Left lung (tissue), 14 donors: ENCODE results near the gene PVALB. TPM values are rescaled to one million over a fixed set of nuclear protein-coding genes. Genes with fewer than 3 reads are reported as not detected.

Source experiments
- ATAC-seq: fragments of 200-7000 bp; cut with Tn5 transposase; one replicate; pipeline ENCODE4 v1.9.1; 2020; ENCODE audit warnings: moderate library complexity
- DNase-seq, 4 donors: peaks; one replicate each; pipeline ENCODE4 v3.0.0-alpha.2; 2013 to 2020
- H3K27ac ChIP-seq, 2 donors: fragments of 200-600 bp; sonication (generic) in 1 of 2; one replicate each; pipeline versions ENCODE4 v1.5.0 to v1.8.0; 2020 to 2021
- H3K27me3 ChIP-seq, 2 donors: fragments of 200-600 bp; sonication (generic) in 1 of 2; one replicate each; pipeline versions ENCODE4 v1.5.0 to v1.8.0; 2020 to 2021
- H3K36me3 ChIP-seq, 2 donors: fragments of 200-600 bp; sonication (generic) in 1 of 2; one replicate each; pipeline versions ENCODE4 v1.5.0 to v1.8.0; 2020 to 2021
- H3K4me1 ChIP-seq, 2 donors: fragments of 200-600 bp; one replicate each; pipeline ENCODE4 v1.8.0; 2021
- H3K4me3 ChIP-seq, 2 donors: fragments of 200-600 bp; sonication (generic) in 1 of 2; one replicate each; pipeline versions ENCODE4 v1.5.0 to v1.8.0; 2020 to 2021; ENCODE audit warnings: mild to moderate bottlenecking in 1 of 2
- H3K9me3 ChIP-seq, 2 donors: fragments of 200-600 bp; sonication (generic) in 1 of 2; one replicate each; pipeline versions ENCODE4 v1.5.0 to v1.8.0; 2020 to 2021
- intact Hi-C, 2 donors: fragments of 100-400 bp; cut with DNase I; formaldehyde crosslinking; loops; one replicate each; pipeline versions ENCODE4 v1.11.2 to v1.14.2; 2022
- long read RNA-seq, 12 donors: library from polyadenylated mRNA in 2 of 12; unstranded in 2 of 12; transcript quantifications; one replicate each; pipeline ENCODE4 v2.0.0 and lab custom pipeline, GENCODE V29; 2019 to 2026
- polyA plus RNA-seq, 6 donors: library from polyadenylated mRNA; unstranded; fragments of 120-200 nt; gene quantifications; one replicate each; pipeline ENCODE4 v1.2.1, GENCODE V29; 2013; ENCODE audit not compliant: insufficient read length in 6 of 6
- total RNA-seq, 2 donors: library from RNA; stranded (reverse); fragmentation: NEBNext Ultra II Directional; extraction: Animal tissue kit (Norgen Biotek cat#: 25700); gene quantifications; one replicate each; pipeline ENCODE4 v1.2.1, GENCODE V29; 2021
- TF ChIP-seq, protein P1 (sequence below), 2 donors: fragments of 200-600 bp; sonication (generic) in 1 of 2; IDR thresholded peaks; one replicate each; pipeline versions ENCODE4 v1.5.0 to v1.8.0; 2021; ENCODE audit warnings: antibody characterized with exemption in 2 of 2
- donor health status: DM: no; HTN: yes; CAD: no.
- donor health status: DM: no; HTN: no; CAD: no.

The PVALB gene, protein sequence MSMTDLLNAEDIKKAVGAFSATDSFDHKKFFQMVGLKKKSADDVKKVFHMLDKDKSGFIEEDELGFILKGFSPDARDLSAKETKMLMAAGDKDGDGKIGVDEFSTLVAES
- total RNA-seq (under 1 TPM; 0.70 to 0.76 TPM), polyA plus RNA-seq (under 1 TPM in 2 of 6 donors, not detected in 4; 0.30 to 0.39 TPM)
- long read RNA-seq, donor 1: 0 reads
- long read RNA-seq, donor 2: 0 reads
- long read RNA-seq, donor 3: 0 reads
- long read RNA-seq, donor 4: 0 reads
- long read RNA-seq, donor 5: 0 reads
- long read RNA-seq, donor 6: 0 reads
- long read RNA-seq, donor 7: 0 reads
- long read RNA-seq, donor 8: 0 reads
- long read RNA-seq, donor 9: 0 reads
- long read RNA-seq, donor 10: 0 reads
- long read RNA-seq, donor 11, transcript PVALB-204 (4 exons, 569 nt): major isoform, 7 of 17 reads
- long read RNA-seq, donor 11, partial matches to known transcripts: 8 of 17 reads
- long read RNA-seq, donor 11, other reads (novel, unspliced or antisense): 0 of 17 reads
- long read RNA-seq, donor 12: 0 reads

DNA sequence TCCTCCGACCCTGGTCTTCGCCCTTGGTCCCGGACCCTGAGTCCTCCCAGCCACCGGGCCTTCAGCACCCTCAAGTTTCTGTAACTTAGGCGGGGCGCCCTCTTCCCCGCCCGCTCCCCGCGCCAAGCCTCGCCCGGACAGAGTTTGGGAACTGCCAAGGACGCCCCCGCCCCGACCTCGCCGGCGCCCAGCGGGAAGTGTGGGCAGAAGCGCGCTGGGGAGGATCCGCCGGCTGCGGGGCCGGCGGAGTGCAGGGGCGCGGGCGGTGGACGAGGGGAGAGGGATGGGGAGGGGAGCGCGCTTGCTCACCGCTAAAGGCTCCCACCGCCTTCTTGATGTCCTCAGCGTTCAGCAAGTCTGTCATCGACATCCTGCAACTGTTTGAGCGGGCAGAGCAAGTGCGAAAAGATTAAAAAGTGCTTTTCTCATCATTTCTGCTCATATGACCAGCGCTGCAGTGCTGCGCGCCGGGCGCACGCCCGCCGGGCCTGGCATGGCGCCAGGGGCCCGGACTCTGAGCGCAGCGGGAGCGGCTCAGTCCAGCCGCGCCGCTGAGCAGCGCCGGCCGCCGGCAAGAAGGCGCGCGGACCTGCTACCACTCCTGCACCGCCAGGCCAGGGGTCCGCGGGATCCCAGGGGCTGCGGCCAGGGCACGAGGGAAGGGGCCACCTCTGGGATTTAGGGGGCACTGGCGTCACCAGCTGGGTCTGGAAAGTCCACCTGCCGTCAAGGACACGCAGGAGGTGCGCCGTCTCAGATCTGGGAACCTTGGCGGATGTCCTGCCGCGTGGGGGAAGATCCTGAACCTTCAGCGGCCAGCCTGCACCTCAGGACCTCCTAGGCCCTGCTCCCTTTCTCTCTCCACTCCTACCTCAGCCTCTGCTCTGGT lies at the start of gene PVALB:
PVALB (minus strand) TSS at position 400 of the 889 bp plus-strand sequence; CDS start at position 370, 30 bp downstream.
- DNase-seq: peak in 2 of 4 donors; percentile 68 to 84
- ATAC-seq: peak; percentile 88
- TF ChIP-seq, protein P1, sequence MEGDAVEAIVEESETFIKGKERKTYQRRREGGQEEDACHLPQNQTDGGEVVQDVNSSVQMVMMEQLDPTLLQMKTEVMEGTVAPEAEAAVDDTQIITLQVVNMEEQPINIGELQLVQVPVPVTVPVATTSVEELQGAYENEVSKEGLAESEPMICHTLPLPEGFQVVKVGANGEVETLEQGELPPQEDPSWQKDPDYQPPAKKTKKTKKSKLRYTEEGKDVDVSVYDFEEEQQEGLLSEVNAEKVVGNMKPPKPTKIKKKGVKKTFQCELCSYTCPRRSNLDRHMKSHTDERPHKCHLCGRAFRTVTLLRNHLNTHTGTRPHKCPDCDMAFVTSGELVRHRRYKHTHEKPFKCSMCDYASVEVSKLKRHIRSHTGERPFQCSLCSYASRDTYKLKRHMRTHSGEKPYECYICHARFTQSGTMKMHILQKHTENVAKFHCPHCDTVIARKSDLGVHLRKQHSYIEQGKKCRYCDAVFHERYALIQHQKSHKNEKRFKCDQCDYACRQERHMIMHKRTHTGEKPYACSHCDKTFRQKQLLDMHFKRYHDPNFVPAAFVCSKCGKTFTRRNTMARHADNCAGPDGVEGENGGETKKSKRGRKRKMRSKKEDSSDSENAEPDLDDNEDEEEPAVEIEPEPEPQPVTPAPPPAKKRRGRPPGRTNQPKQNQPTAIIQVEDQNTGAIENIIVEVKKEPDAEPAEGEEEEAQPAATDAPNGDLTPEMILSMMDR (IDR thresholded peaks at IDR 0.05): no peak
- no peaks in the 10 kb centered on the region for H3K9me3 ChIP-seq
- H3K36me3 ChIP-seq: no peaks in the 10 kb centered on the region
- peaks cover 10 to 13% of the 10 kb centered on the region in 2 donors for H3K4me1 ChIP-seq
- peak within 1 kb of the TSS in 1 of 2 donors; percentile 7 for H3K4me3 ChIP-seq
- intact Hi-C loops: no loop called here
- peaks cover 59 to 96% of the 10 kb centered on the region in 2 donors for H3K27me3 ChIP-seq
- H3K27ac ChIP-seq: no peak within 1 kb of the TSS

DNA sequence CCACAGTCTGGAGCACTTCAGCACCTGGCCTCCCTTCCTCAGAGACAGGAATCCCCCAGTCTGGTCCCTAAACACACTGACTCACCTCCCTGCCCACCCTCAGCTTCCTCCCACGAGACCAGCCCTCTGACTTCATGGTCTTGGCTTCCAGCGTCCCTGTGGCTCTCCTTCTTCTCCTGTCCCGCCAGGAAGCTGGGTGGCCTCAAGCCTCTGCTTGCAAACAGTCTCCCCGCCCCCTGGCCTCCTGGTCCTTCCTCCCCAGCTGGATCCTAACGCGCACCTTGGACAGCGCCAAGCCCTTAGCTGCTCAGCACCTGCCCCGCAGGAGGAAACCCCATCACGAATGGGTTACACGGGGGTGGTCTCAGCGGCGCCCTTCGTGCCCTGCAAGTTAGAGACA lies 48.5 kb upstream of the PVALB start:
- TF ChIP-seq, protein P1 (IDR thresholded peaks at IDR 0.05): no peak
- Histone ChIP-seq H3K4me1 (peaks cover 0 to 50% of the 10 kb centered on the region in 2 donors), H3K27ac (no peak overlapping the region), H3K36me3 (peaks cover 0 to 48% of the 10 kb centered on the region in 2 donors), H3K27me3 (no peaks in the 10 kb centered on the region), H3K9me3 (no peaks in the 10 kb centered on the region), H3K4me3 (no peak overlapping the region)
- intact Hi-C loops: no loop called here
- DNase-seq (peak in 1 of 4 donors; percentile 7), ATAC-seq (no peak)

DNA sequence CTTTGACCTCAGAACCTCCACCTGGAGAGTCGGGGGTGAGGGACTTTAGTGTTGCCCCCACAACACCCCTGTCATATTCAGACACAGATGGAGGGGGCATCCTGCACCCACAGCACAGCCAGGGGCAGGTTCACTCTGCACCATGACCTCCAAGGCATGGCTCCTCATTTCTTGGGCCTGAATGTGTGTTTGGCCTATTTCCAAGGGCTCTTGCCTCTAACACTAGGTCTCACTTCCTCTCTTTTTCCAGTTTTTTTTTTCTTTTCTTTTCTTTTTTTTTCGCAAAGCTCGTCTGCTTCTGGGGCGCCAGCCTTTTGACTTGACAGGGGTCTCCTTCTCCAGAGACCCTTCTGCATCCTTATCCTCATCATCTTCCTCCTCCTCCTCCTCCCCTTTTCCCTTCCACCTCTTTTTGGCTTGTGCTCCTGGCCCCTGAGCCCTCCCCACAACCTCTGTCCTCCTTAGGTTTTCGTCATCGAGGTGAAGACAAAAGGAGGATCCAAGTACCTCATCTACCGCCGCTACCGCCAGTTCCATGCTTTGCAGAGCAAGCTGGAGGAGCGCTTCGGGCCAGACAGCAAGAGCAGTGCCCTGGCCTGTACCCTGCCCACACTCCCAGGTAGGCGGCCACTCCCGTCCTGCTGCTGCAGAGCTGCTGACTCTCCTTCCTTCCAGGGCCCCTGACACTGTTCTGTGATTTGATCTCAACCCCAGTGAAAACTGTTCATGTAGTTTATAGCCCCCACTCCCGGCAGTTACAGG lies 47.8 kb upstream of the PVALB start:
- Histone ChIP-seq H3K4me1 (peaks cover 0 to 56% of the 10 kb centered on the region in 2 donors), H3K27ac (peak overlapping the region in 1 of 2 donors; percentile 96), H3K4me3 (no peak overlapping the region), H3K36me3 (peaks cover 0 to 41% of the 10 kb centered on the region in 2 donors), H3K27me3 (no peaks in the 10 kb centered on the region), H3K9me3 (no peaks in the 10 kb centered on the region)
- TF ChIP-seq, protein P1 (IDR thresholded peaks at IDR 0.05): no peak
- intact Hi-C loops: no loop called here
- DNase-seq: no peak
- no peak for ATAC-seq

DNA sequence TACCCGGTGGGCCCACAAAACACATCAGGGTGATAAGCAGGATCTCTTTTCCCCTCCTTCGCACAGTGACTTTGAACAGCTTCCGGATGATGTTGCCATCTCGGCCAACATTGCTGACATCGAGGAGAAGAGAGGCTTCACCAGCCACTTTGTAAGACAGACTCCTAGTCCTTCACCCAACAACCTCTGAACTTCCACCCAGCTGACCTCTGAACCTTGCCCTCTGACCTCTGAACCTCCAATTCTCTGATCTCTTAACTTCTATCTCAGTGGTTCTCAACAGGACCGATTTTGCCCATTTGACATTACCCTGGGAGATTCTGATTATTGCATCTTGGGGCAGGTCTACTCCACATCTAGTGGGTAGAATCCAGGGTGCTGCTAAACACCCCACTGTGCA lies 47.1 kb upstream of the PVALB start:
- Histone ChIP-seq H3K27me3 (no peaks in the 10 kb centered on the region), H3K9me3 (no peaks in the 10 kb centered on the region), H3K4me3 (no peak overlapping the region), H3K4me1 (peaks cover 0 to 63% of the 10 kb centered on the region in 2 donors), H3K27ac (peak overlapping the region in 1 of 2 donors; percentile 96), H3K36me3 (peaks cover 0 to 36% of the 10 kb centered on the region in 2 donors)
- intact Hi-C loops: no loop called here
- DNase-seq: no peak
- no peak for ATAC-seq
- TF ChIP-seq, protein P1 (IDR thresholded peaks at IDR 0.05): no peak
